T-helper 17 cell (primary cell): ENCODE data around the gene VASN. TPM values are rescaled to one million over a fixed set of nuclear protein-coding genes. Genes with fewer than 3 reads are reported as not detected.
"Not testable (repeated sequence)": the region's sequence is repeated elsewhere in the genome, so short reads cannot be mapped to it uniquely, and the experiment has no call there.

ENCODE experiments used
- ATAC-seq: fragments of 150-1000 bp; cut with Tn5 transposase; 2 replicates; pipeline ENCODE4 v1.10.0; 2021; ENCODE audit warnings: mild to moderate bottlenecking, moderate library complexity
- DNase-seq, 3 donors: peaks; one replicate each; pipeline versions ENCODE4 v3.0.0 to v3.0.0-alpha.2; 2020 to 2021
- H3K9me3 ChIP-seq: one replicate; pipeline ENCODE4 v1.7.0; 2013; ENCODE audit warnings: low read length, mild to moderate bottlenecking; ENCODE audit not compliant: control insufficient read depth, poor library complexity, severe bottlenecking
- H3K27ac Mint-ChIP-seq: one replicate; pipeline ENCODE4 v1.8.0; 2022; ENCODE audit warnings: mild to moderate bottlenecking, moderate library complexity, mixed read lengths
- H3K27me3 Mint-ChIP-seq: one replicate; pipeline ENCODE4 v1.8.0; 2022; ENCODE audit warnings: mixed read lengths
- H3K36me3 Mint-ChIP-seq: one replicate; pipeline ENCODE4 v1.8.0; 2022; ENCODE audit warnings: low read depth, mixed read lengths
- H3K4me1 Mint-ChIP-seq: one replicate; pipeline ENCODE4 v1.8.0; 2022; ENCODE audit warnings: mild to moderate bottlenecking, mixed read lengths
- H3K4me3 Mint-ChIP-seq: one replicate; pipeline ENCODE4 v1.8.0; 2022; ENCODE audit warnings: mild to moderate bottlenecking, moderate library complexity, mixed read lengths
- total RNA-seq, 4 donors: library from RNA in 2 of 4; stranded (reverse) in 2 of 4; gene quantifications; one replicate each; pipeline ENCODE4 v1.2.3 and lab custom pipeline; 2022 to 2026

Gene VASN
- total RNA-seq, 2 donors from 2014 or later: 0.55 to 0.57 TPM

DNA sequence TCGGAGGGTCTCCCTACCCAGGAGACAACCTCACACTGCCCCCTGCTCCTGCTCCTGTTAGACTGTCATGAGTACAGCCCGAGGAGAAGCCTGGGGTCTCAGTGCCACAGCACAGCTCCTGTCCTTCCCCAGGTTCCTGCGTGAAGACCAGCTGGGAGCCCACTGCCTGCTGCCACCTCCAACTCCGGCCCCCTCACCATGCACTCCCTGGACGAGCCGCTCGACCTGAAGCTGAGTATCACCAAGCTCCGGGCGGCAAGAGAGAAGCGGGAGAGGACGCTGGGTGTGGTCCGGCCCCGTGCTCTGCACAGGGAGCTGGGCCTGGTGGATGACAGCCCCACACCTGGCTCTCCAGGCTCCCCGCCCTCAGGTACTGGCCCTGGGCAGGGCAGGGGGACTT, 39.6 kb upstream of the VASN start:
- no peak for ATAC-seq
- no peaks in the 10 kb centered on the region for H3K9me3 ChIP-seq
- DNase-seq: no peak
- no peak overlapping the region for H3K4me3 Mint-ChIP-seq
- no peaks in the 10 kb centered on the region for H3K36me3 Mint-ChIP-seq
- H3K27ac Mint-ChIP-seq: no peak overlapping the region
- H3K27me3 Mint-ChIP-seq: no peaks in the 10 kb centered on the region
- H3K4me1 Mint-ChIP-seq: peaks cover 5% of the 10 kb centered on the region

DNA sequence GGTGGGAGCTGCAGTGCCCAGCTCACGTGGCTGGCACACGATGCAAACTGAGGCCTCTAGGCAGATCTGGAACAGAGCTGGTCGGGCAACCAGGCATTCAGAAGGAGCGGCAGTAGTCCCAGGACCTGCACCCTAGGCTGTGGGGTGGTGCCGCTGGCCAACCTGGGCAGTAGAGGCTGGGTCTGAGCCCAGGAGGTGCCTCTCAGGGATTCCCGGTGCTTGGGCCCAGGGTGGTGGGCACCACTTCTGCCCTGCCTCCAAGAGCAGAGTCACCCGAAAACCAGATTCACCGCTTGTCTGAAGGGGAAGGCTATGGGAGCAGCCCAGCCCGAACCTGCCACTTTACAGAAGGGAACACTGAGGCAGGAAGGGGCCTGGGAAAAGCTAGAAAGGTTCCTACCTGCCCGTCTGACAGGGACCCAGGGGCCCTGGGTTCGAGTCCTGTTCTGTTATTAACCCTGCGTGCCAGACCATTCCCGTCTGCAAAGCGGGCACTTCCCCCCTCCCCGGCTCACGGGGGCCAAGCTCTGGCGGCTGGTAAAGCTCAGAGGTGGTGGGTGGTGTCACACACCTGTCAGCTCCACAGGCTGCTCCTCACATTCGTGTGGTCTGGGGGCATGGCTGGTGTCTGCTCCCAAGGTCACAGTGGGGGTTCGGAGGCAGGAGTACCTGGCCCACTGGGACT, 38.9 kb upstream of the VASN start:
- no peaks in the 10 kb centered on the region for H3K27me3 Mint-ChIP-seq

DNA sequence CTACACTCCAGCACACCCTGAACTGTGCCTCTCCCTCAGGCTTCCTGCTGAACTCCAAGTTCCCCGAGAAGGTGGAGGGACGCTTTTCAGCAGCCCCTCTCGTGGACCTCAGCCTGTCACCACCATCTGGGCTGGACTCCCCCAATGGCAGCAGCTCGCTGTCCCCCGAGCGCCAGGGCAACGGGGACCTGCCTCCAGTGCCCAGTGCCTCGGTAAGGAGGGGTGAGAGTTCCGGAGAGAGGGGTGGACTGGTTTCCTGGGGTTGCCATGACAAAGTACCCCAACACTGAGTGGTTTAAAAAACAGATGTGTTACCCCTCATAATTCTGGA, 38.4 kb upstream of the VASN start:
- H3K4me1 Mint-ChIP-seq: peaks cover 2% of the 10 kb centered on the region
- no peaks in the 10 kb centered on the region for H3K9me3 ChIP-seq
- H3K27ac Mint-ChIP-seq: no peak overlapping the region
- no peak overlapping the region for H3K4me3 Mint-ChIP-seq
- H3K36me3 Mint-ChIP-seq: no peaks in the 10 kb centered on the region
- no peak for DNase-seq
- no peak for ATAC-seq
- no peaks in the 10 kb centered on the region for H3K27me3 Mint-ChIP-seq

More for the DNA sequence above, 38.9 kb upstream of the VASN start:
- H3K9me3 ChIP-seq: no peaks in the 10 kb centered on the region
- H3K4me1 Mint-ChIP-seq: peaks cover 5% of the 10 kb centered on the region
- no peaks in the 10 kb centered on the region for H3K36me3 Mint-ChIP-seq
- DNase-seq: no peak
- no peak for ATAC-seq
- H3K4me3 Mint-ChIP-seq: no peak overlapping the region
- H3K27ac Mint-ChIP-seq: no peak overlapping the region

DNA sequence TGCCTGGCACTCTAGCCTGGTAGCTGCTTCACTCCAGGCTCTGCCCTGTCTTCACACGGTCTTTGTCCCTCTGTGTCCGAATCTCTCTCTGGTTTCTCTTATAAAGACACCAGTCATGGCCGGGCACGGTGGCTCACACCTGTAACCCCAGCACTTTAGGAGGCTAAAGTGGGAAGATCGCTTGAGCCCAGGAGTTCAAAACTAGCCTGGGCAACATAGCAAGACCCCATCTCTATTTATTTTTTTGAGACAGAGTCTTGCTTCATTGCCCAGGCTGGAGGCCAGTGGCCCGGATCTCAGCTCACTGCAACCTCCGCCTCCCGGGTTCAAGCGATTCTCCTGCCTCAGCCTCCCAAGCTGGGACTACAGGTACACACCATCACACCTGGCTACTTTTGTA, 37.9 kb upstream of the VASN start:
- not testable (repeated sequence) for H3K4me3 Mint-ChIP-seq, H3K27ac Mint-ChIP-seq, DNase-seq, H3K4me1 Mint-ChIP-seq, H3K9me3 ChIP-seq, ATAC-seq, H3K27me3 Mint-ChIP-seq, H3K36me3 Mint-ChIP-seq

DNA sequence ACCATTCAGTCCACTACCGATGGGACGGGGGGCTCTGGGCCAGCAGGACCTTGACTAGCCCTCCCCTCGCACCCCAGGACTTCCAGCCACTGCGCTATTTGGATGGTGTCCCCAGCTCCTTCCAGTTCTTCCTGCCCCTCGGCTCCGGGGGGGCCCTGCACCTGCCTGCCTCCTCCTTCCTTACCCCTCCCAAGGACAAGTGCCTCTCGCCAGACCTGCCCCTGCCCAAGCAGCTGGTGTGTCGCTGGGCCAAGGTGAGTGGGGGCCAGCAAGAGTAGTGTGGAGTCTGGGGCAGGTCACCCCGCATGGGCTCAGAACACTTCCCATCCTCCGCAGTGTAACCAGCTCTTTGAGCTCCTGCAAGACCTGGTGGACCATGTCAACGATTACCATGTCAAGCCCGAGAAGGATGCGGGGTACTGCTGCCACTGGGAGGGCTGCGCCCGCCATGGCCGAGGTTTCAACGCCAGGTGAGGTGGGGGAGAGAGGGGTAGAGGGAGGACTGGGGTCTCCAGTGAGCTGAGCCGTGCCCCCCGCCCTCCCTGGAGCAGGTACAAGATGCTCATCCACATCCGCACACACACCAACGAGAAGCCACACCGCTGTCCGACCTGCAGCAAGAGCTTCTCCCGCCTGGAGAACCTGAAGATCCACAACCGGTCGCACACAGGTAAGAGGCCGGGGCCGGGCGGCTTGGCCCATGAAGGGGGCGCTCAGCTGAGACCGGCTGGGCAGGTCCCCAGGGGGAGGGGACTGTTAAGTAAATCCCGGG, 36.7 kb upstream of the VASN start:
- no peaks in the 10 kb centered on the region for H3K9me3 ChIP-seq
- Mint-ChIP-seq H3K27ac (no peak overlapping the region), H3K36me3 (no peaks in the 10 kb centered on the region), H3K27me3 (no peaks in the 10 kb centered on the region), H3K4me3 (no peak overlapping the region), H3K4me1 (no peaks in the 10 kb centered on the region)
- ATAC-seq (no peak), DNase-seq (no peak)

DNA sequence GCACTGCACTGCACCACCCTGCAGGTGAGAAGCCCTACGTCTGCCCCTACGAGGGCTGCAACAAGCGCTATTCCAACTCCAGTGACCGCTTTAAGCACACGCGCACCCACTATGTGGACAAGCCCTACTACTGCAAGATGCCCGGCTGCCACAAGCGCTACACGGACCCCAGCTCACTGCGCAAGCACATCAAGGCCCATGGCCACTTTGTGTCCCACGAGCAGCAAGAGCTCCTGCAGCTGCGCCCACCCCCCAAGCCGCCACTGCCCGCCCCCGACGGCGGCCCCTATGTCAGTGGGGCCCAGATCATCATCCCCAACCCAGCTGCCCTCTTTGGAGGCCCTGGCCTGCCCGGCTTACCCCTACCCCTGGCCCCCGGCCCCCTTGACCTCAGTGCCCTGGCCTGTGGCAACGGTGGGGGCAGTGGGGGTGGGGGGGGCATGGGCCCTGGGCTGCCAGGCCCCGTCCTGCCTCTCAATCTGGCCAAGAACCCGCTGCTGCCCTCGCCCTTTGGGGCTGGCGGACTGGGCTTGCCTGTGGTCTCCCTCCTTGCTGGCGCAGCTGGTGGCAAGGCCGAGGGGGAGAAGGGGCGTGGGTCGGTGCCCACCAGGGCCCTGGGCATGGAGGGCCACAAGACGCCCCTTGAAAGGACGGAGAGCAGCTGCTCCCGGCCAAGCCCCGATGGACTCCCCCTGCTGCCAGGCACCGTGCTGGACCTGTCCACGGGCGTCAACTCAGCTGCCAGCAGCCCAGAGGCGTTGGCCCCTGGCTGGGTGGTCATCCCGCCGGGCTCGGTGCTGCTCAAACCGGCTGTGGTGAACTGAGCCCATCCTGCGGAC, 34.7 kb upstream of the VASN start:
- no peaks in the 10 kb centered on the region for H3K27me3 Mint-ChIP-seq
- H3K4me3 Mint-ChIP-seq: no peak overlapping the region
- H3K4me1 Mint-ChIP-seq: no peaks in the 10 kb centered on the region
- no peak overlapping the region for H3K27ac Mint-ChIP-seq
- H3K9me3 ChIP-seq: no peaks in the 10 kb centered on the region
- ATAC-seq (no peak), DNase-seq (no peak)
- H3K36me3 Mint-ChIP-seq: no peaks in the 10 kb centered on the region

DNA sequence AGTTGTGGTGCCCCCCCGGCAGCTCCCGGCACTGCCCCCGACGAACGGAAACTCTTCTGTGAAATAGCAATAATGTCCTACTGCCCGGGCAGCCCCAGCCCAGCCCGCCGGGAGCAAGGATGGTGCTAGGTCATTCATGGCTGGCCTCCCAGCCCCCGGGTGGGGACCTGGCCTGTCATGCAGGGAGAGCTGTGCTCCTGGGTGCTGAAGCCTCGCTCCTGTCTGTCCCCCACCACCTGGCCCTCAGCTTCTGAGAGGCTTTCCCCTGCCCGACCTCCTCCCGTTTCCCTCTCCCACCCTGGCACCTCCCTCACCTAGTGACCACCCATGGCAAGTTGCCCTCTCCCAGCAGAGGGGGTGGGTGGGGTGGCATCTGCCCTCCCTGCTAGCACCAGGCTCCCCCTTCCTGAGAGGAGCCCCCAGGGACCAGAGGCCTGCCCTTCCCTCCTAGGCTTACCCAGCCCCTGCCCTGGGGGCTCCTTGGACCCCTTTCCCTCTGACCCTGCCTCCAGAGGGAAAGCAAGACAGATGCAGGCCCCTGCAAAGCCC, 34.0 kb upstream of the VASN start:
- ATAC-seq (no peak), DNase-seq (no peak)
- Mint-ChIP-seq H3K4me1 (no peaks in the 10 kb centered on the region), H3K36me3 (no peaks in the 10 kb centered on the region), H3K27me3 (no peaks in the 10 kb centered on the region), H3K4me3 (no peak overlapping the region), H3K27ac (no peak overlapping the region)
- no peaks in the 10 kb centered on the region for H3K9me3 ChIP-seq

DNA sequence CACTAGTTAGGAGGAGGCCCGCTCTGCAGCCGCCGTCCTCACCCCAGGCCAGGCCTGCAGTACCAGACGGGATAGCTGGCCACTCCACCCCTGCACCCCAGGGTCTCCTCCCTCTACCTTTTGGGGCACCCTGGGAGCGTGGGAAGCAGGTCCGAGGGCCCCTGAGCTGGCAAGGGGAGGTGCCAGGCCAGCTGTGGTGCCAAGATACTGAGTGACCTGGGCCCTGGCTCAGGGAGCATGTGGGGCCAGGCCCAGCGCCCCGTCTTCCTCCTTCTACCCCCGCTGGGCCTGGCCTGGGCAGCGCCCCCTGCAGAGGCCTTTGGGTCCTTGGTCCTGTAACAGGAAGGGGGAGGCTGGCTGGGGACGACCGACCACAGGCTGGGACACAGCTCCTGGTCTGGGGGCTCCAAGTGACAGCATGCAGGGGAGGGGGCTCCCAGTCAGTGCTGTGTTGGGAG, 33.5 kb upstream of the VASN start:
- DNase-seq: no peak
- no peaks in the 10 kb centered on the region for H3K36me3 Mint-ChIP-seq
- H3K9me3 ChIP-seq: no peaks in the 10 kb centered on the region
- H3K27ac Mint-ChIP-seq: no peak overlapping the region
- no peaks in the 10 kb centered on the region for H3K27me3 Mint-ChIP-seq
- H3K4me1 Mint-ChIP-seq: no peaks in the 10 kb centered on the region
- no peak overlapping the region for H3K4me3 Mint-ChIP-seq
- no peak for ATAC-seq

DNA sequence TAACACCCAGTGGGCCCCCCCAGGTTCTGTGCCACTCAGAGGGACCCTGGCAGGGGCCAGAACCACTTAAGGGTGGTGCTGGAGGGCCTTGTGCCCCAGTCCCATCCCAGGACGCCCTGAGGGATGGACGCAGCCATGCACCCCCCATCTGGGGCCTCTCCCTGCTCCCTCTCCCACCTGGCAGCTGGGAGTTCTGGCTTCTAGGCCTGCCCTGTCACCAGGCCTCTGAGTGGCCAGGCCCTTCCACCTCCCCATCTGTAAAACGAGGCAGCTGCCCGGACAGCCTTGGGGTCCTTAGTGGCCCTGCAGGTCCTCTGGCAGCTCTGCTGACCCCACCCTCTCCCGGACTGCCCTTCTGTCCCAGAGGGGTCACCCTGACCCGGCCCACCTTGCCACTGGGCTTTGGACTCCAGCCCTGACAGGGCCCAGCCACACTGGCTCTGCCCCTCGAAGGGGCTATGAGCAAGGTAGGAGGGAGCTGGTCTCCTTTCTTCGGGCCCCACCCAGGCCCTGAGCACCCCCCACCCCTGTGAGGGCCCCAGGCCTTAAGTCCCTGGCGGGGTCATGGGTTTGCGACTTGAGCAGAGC, 32.8 kb upstream of the VASN start:
- H3K4me1 Mint-ChIP-seq: peaks cover under 1% of the 10 kb centered on the region
- no peak for DNase-seq
- H3K36me3 Mint-ChIP-seq: no peaks in the 10 kb centered on the region
- no peaks in the 10 kb centered on the region for H3K27me3 Mint-ChIP-seq
- H3K4me3 Mint-ChIP-seq: no peak overlapping the region
- no peaks in the 10 kb centered on the region for H3K9me3 ChIP-seq
- ATAC-seq: no peak
- no peak overlapping the region for H3K27ac Mint-ChIP-seq

DNA sequence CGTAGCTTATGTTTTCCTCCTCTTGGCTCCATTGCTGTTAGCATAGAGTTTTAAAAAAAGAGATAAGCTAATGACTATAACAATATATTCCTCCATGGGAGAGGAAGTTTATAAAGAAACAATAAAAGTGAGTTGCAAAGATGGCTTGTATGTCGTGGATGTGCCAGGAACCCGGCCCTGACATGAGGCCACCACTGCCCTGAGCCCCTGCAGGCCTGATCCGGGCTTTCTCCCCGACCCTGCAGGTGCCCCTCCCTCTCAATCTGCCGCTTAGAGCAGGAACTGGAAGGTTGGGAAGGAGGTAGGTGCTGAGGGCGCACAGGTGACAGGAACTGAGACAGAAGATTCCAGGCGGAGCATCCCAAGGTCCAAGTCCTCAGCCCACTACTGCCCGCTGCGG, 32.2 kb upstream of the VASN start:
- Mint-ChIP-seq H3K27me3 (no peaks in the 10 kb centered on the region), H3K27ac (no peak overlapping the region), H3K4me3 (no peak overlapping the region), H3K4me1 (peaks cover 2% of the 10 kb centered on the region), H3K36me3 (no peaks in the 10 kb centered on the region)
- no peaks in the 10 kb centered on the region for H3K9me3 ChIP-seq
- DNase-seq (no peak), ATAC-seq (no peak)

DNA sequence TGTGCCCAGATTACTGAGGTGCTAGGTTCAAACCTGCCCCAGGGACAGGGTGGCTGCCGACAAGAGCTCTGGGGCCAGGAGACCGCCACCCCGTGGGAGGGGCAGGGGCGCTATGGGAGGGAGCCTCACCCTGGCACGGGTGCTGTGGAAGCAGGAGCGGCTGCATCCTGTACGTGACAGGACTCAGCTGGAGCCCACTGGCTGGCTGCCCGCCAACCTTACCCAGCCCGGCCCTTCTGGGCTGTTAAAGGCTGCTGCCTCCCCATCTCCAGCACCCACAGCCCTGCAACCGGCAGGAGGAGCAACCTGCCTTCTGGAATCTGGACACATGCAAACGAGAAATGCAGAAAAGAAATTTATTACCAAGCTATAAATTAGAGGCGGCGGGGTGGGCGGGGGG, 31.7 kb upstream of the VASN start:
- DNase-seq (no peak), ATAC-seq (no peak)
- H3K4me3 Mint-ChIP-seq: no peak overlapping the region
- peaks cover 5% of the 10 kb centered on the region for H3K4me1 Mint-ChIP-seq
- no peaks in the 10 kb centered on the region for H3K36me3 Mint-ChIP-seq
- no peaks in the 10 kb centered on the region for H3K27me3 Mint-ChIP-seq
- H3K27ac Mint-ChIP-seq: no peak overlapping the region
- H3K9me3 ChIP-seq: no peaks in the 10 kb centered on the region

DNA sequence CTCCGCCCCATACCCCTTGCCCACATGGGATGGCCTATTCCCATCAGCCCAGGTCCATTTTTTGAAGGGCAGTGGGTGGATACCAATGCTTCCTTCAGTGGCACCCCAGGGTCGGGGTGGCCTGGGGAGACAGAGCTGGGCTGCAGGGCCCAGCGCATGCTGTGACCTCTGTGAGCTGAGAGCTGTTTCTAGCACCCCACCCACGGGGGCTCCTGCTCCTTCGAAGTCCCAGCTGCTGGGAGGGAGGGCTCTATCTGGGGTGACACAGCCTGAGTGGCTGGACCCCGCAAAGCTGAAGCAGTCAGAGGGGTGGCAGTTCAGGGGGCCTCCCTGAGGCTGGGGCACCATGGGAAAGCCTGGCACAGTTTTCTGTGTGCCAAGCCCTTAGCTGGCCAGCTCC, 31.2 kb upstream of the VASN start:
- Mint-ChIP-seq H3K4me3 (no peak overlapping the region), H3K27ac (no peak overlapping the region)

DNA sequence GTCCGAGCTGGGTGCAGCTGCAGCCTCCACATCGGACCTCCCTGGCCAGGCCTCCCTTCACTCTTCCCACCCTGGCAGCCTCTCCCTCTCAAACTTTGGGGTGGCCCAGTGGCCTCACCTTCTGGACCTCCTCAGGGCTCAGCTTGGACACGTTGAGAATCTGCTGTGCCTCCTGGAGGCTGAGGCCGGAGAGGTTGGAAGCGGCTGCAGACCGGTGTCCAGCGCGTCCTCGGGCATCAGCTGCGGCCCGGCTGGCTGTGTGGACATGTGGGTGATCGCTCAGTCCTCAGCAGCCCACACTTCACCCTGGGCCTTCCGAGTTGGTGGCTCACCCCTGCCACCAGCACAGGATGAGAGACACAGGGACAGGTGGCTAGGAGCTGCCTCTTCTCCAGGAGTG, 30.4 kb upstream of the VASN start:
- Mint-ChIP-seq H3K27ac (no peak overlapping the region), H3K27me3 (no peaks in the 10 kb centered on the region), H3K4me1 (peaks cover 5% of the 10 kb centered on the region), H3K4me3 (no peak overlapping the region), H3K36me3 (no peaks in the 10 kb centered on the region)
- ATAC-seq (no peak), DNase-seq (no peak)
- H3K9me3 ChIP-seq: no peaks in the 10 kb centered on the region

More for the DNA sequence above, 31.2 kb upstream of the VASN start:
- peaks cover 5% of the 10 kb centered on the region for H3K4me1 Mint-ChIP-seq
- no peaks in the 10 kb centered on the region for H3K36me3 Mint-ChIP-seq
- ATAC-seq (no peak), DNase-seq (no peak)
- no peaks in the 10 kb centered on the region for H3K27me3 Mint-ChIP-seq
- H3K9me3 ChIP-seq: no peaks in the 10 kb centered on the region
